GM19351 (cell line): Measurements from ENCODE around the gene UBE2Q2.
"Not testable (repeated sequence)": the region's sequence is repeated elsewhere in the genome, so short reads cannot be mapped to it uniquely, and the experiment has no call there.

Experiments
- ATAC-seq: cut with Tn5 transposase; IDR thresholded peaks from one replicate; pipeline ENCODE4 v1.9.1; 2021; ENCODE audit warnings: mild to moderate bottlenecking, moderate library complexity; ENCODE audit not compliant: unreplicated experiment

Gene UBE2Q2

DNA sequence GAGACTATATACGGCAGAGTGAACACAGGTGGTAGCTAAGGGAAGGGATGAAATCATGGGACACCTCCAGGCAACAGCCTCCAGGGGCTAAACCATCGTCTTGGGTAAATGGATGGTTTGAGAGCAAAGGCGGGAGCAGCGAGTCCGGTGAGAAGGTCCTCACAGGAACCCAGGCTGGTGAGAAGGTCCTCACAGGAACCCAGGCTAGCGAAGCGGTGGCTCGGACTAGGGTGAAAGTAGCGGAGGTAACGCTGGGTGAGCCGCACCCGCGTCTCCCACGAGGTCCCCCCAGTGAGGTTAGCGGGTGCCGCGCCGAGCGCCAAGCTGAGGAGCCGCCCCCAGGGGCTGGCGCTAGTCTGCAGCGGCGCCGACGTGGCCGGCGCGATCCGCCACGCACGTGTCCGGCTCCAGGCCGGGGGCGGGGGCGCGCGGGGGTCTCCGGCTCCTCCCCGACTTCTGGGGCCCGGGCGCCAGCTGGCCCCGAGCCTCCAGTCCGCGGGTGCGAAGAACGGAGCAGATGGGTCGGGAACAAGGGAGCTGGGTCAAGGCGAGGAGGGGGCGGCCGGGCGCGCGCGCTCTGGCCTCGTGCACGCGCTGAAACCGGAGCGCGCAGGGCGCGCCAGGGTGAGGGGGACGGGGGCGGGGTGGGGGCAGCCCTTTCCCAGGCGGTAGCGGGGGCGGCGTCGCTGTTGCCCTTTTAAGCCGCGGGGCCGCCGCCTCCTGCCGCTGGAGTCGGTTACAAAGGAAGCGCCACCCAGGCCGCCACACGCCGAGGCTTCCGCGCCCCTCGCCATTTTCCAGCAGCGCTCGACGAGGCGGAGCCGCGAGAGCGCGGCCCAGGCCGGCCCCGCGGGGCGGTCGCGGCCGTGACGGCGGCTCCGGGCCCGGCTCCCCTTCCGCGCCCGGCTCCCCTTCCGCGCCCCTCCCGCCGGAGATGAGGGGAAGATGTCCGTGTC lies at the start of gene UBE2Q2:
UBE2Q2 (plus strand) TSS at position 726 of the 956 bp plus-strand sequence; CDS start at position 946, 220 bp downstream.
- peak; percentile 59 for ATAC-seq

DNA sequence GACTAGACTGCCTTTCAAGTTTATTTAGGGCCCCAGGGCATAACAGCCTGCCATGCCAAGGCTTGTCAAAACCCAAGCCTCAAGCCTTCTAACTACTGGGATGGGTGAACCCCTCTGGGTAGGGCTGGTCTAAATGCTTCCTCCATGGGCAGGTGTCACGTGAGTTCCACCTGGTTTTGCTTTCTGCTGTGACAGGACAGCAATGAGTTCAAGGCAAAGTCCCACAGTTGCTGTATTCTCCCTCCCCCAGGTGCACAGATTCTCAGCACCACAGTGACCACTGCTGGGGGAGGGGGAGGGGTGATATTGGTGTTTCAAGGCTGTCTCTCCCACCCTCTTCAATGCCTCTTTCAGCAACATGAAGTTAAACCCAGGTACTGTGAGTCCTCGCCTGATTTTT lies 46.9 kb upstream of the UBE2Q2 start:
- no peak for ATAC-seq

DNA sequence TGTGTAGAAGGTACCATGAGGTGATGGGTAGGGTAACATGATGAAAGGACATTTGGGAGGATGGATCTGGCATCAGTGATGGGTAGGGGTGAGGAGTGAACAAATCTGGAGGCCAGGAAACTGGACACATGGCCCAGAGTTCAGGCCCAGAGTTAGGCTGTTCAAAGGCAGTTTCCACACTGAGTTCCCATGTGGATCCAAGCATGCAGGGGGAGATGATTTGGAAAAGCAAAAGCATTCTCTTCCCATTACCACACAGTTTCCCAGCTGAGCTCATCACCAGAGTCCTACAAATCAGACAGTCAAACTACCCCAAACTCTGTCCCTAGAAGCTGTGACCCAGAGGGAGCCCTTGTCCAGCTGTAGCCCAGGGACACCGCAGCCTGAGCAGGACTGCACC lies 46.1 kb upstream of the UBE2Q2 start:
- ATAC-seq = not testable (repeated sequence)

- no peak for ATAC-seq
Measured at GRCh38 chr15:75799190-75799589, 44.1 kb upstream of the UBE2Q2 start.

DNA sequence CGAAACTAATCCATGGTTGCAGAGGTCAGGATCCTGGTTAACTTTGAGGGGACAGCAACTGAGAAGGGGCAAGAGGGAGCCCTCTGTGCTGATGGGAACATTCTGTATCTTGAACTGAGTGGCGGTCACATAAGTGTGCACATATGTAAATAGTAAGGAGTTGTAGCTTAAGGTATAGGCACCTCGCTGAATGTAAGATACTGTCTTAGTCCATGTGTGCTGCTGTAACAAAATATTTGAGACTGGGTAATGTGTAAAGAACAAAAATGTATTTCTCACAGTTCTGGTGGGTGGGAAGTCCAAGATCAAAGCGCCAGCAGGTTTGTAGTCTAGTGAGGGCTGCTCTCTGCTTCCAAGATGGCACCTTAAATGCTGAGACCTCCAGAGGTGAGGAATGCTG lies 42.8 kb upstream of the UBE2Q2 start:
- ATAC-seq = not testable (repeated sequence)

GRCh38 chr15:75801859-75802593 lies 41.2 kb upstream of the UBE2Q2 start:
- ATAC-seq = peak; percentile 74

- ATAC-seq = not testable (repeated sequence)
Measured at GRCh38 chr15:75807486-75807885, 35.8 kb upstream of the UBE2Q2 start.

DNA sequence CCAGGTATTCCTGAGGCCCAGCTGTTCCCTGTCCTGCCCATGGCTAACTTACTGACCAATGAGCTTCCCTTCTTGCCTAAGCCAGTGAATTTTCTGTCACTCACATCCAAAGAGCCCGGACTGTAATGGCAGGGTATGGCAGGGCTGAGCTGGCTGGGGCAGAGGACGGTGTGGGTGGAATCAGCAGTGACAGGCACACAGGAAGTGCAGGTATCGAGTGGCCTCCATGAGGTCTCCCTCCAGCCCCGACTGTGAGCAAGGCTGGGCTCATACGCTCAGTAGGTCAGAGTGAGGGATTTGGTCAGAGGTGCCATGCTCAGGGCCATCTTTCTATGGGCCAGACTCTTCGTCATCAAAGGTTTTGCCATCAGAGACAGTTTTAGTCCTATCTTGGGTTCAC lies 35.2 kb upstream of the UBE2Q2 start:
- not testable (repeated sequence) for ATAC-seq

- ATAC-seq = no peak
Measured at GRCh38 chr15:75808563-75808962, 34.7 kb upstream of the UBE2Q2 start.

DNA sequence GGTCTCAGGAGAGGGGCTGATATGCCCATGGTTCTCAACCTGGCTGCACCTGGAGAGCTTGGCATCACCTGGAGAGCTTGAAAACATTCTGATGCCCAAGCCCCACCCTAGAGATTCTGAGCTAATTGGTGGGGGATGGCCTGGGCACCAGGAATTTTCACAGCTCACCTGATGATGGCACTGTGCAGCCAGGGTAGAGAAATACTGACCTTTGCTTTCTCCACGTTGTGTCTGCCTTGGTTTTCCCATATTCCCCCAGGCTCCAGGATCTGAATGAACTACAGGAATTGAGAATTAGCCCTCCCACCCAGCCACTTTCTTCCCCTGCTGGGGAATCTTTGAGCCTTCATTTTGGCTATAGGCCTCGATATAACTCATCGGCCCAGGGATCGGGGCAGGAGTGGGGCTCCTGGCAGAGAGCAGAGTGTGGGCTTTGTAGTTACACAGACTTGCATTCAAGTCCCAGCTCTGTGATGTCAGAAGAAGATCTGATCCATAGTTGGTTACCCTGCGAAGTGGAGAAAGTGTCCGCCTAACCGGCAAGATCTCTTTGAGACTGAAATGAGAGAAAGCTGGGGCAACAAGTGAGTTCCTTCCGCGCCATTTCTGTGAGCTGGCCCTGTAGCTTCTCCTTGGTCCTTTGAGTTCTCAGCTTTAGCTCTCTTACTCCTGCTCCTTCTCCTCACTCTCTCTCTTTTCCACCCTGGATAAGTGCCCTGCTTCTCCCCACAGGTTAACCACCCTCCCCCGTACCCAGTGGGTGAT lies 33.1 kb upstream of the UBE2Q2 start:
- ATAC-seq = no peak

- no peak for ATAC-seq
Measured at GRCh38 chr15:75810874-75811498, 32.3 kb upstream of the UBE2Q2 start.

GRCh38 chr15:75811626-75812025 lies 31.6 kb upstream of the UBE2Q2 start:
- ATAC-seq = no peak

GRCh38 chr15:75814794-75815193 lies 28.5 kb upstream of the UBE2Q2 start:
- ATAC-seq = no peak

- no peak for ATAC-seq
Measured at GRCh38 chr15:75815811-75816719, 27.2 kb upstream of the UBE2Q2 start.

GRCh38 chr15:75817138-75817935 lies 25.9 kb upstream of the UBE2Q2 start:
- ATAC-seq = no peak

DNA sequence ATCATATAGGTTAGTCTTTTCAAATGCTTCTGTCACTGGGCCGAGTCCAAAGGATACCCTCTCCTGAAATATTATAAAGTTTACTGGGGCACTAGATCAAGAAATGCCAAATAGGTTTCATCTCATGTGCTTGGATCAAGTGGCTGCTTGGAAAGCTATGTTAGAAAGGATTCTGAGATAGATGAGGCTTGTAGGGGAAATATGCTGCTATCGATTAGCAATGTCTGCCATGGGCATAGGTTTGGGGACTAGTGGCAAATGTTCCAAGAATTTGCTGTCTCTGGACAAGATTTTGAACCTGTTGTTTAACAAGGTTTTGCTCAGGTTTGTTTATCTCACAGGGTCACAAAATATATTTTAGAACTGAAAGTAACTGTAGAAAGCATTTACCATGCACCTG lies 23.0 kb upstream of the UBE2Q2 start:
- ATAC-seq = no peak

GRCh38 chr15:75821786-75822345 lies 21.4 kb upstream of the UBE2Q2 start:
- ATAC-seq = no peak

DNA sequence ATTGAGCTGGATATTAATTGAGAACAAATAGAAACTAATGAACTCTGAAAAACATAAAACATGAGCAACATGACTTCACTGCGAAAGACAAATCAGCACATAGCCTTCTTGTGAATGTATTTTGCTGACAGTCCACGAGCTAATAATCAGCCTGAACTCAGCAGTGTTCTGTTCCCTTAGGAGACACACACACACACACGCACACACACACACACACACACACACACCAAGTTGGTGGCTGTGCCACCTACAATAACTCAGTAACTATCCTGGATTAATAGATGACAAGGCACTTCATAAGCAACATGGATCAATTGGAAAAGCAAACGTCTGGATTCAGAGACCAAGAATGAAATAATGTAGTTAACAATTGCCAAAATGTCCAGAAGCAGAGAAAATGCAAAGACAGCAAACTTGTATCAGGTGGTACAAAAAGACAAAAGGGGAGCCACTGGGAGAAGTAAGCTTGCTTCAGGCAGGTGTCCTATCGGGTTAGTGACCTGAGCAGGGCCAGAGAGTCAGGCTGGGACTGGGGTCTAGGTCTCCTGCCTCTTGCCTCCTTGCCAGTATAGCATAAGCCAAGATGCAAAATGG lies 20.5 kb upstream of the UBE2Q2 start:
- no peak for ATAC-seq
